Measurements from ENCODE around the gene CEP112.

- TF ChIP-seq GATA2 (IDR thresholded peaks at IDR 0.05; ENCODE audit: low read depth, low read length) (no peak), GATA3 (IDR thresholded peaks at IDR 0.05; ENCODE audit: low read depth, low read length) (no peak)
Measured at GRCh38 chr17:65739034-65739433, 452.9 kb downstream of the CEP112 start.
